DMS153 (cell line): ENCODE data around the gene FBXL17.

Source experiments
- DNase-seq: peaks from one replicate; lab custom pipeline; 2025; lab: John Stamatoyannopoulos, UW

Gene FBXL17

GRCh38 chr5:108373426-108373825 lies 8.5 kb downstream of the FBXL17 start:
- DNase-seq = no peak

- DNase-seq = no peak
These were observed 9.5 kb downstream of the FBXL17 start for GRCh38 chr5:108372369-108372768.

- DNase-seq = no peak
These were observed 10.6 kb downstream of the FBXL17 start for GRCh38 chr5:108371263-108371662.

GRCh38 chr5:108369167-108369566 lies 12.7 kb downstream of the FBXL17 start:
- no peak for DNase-seq

- DNase-seq = no peak
These were observed 14.1 kb downstream of the FBXL17 start for GRCh38 chr5:108367679-108368334.

- no peak for DNase-seq
These were observed 15.4 kb downstream of the FBXL17 start for GRCh38 chr5:108366500-108366899.

GRCh38 chr5:108361771-108362170 lies 20.1 kb downstream of the FBXL17 start:
- DNase-seq = no peak

GRCh38 chr5:108361239-108361638 lies 20.7 kb downstream of the FBXL17 start:
- DNase-seq = no peak

- DNase-seq = no peak
These were observed 21.6 kb downstream of the FBXL17 start for GRCh38 chr5:108360280-108360679.

- DNase-seq = no peak
These were observed 25.6 kb downstream of the FBXL17 start for GRCh38 chr5:108356286-108356685.

GRCh38 chr5:108353087-108353486 lies 28.8 kb downstream of the FBXL17 start:
- no peak for DNase-seq

- DNase-seq = peak; percentile 5
These were observed 36.2 kb downstream of the FBXL17 start for GRCh38 chr5:108345541-108346171.

GRCh38 chr5:108344103-108344822 lies 37.6 kb downstream of the FBXL17 start:
- no peak for DNase-seq

- DNase-seq = no peak
These were observed 40.0 kb downstream of the FBXL17 start for GRCh38 chr5:108341866-108342265.

GRCh38 chr5:108340131-108340530 lies 41.8 kb downstream of the FBXL17 start:
- DNase-seq = no peak

GRCh38 chr5:108339220-108339619 lies 42.7 kb downstream of the FBXL17 start:
- no peak for DNase-seq

GRCh38 chr5:108334225-108334624 lies 47.7 kb downstream of the FBXL17 start:
- DNase-seq = no peak

- DNase-seq = no peak
These were observed 54.9 kb downstream of the FBXL17 start for GRCh38 chr5:108326982-108327381.

- no peak for DNase-seq
These were observed 57.0 kb downstream of the FBXL17 start for GRCh38 chr5:108324886-108325285.

GRCh38 chr5:108321341-108321740 lies 60.6 kb downstream of the FBXL17 start:
- no peak for DNase-seq

- no peak for DNase-seq
These were observed 61.7 kb downstream of the FBXL17 start for GRCh38 chr5:108320231-108320630.

GRCh38 chr5:108315829-108316228 lies 66.1 kb downstream of the FBXL17 start:
- no peak for DNase-seq

GRCh38 chr5:108312258-108312657 lies 69.6 kb downstream of the FBXL17 start:
- DNase-seq = no peak
